BLaER1 (cell line): ENCODE results near the gene KLK6.

Experiments
- H3K27ac ChIP-seq: shearing (Covaris generic); formaldehyde crosslinking; 2 replicates; pipeline ENCODE4 v1.8.1; 2022
- H3K27me3 ChIP-seq: shearing (Covaris generic); formaldehyde crosslinking; 2 replicates; pipeline ENCODE4 v1.8.1; 2022
- H3K36me3 ChIP-seq: shearing (Covaris generic); formaldehyde crosslinking; 2 replicates; pipeline ENCODE4 v1.8.1; 2022
- H3K4me1 ChIP-seq: shearing (Covaris generic); formaldehyde crosslinking; 2 replicates; pipeline ENCODE4 v1.8.1; 2022
- H3K4me2 ChIP-seq: shearing (Covaris generic); formaldehyde crosslinking; 2 replicates; pipeline ENCODE4 v1.8.1; 2022
- H3K4me3 ChIP-seq: shearing (Covaris generic); formaldehyde crosslinking; 2 replicates; pipeline ENCODE4 v1.8.1; 2022
- H3K9ac ChIP-seq: shearing (Covaris generic); formaldehyde crosslinking; 2 replicates; pipeline ENCODE4 v1.8.1; 2022
- H3K9me3 ChIP-seq: shearing (Covaris generic); formaldehyde crosslinking; 2 replicates; pipeline ENCODE4 v1.8.1; 2022
- H4K20me1 ChIP-seq: shearing (Covaris generic); formaldehyde crosslinking; 2 replicates; pipeline ENCODE4 v1.8.1; 2022
- Cebpa-rat ChIP-seq: shearing (Covaris generic); IDR thresholded peaks from 2 replicates; pipeline ENCODE4 v1.8.1; 2022

KLK6 gene

DNA sequence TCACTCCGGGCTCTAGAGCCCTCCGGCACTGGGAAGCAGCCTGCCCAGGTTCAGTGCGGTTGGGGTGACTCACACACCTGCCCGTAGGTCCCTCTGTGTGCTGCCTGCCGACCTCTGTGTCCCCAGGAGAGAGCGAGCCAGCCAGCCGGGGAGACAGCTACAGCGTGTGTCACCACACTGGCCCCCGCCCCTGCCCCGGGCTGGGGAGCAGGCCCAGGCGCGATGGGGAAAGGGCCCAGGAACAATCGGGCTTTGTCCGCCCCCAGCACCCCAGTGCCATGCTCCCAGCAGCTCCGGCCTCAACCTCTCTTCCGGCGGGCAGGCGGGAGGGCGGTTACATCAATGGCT lies at the start of gene KLK6:
TSS of gene KLK6 (minus strand) at position 179 of the 348 bp plus-strand sequence. CDS start 1,487 bp downstream, outside the sequence.
- no peak within 1 kb of the TSS for H3K9ac ChIP-seq
- H3K27me3 ChIP-seq, result no peaks in the 10 kb centered on the region
- H3K9me3 ChIP-seq, result no peaks in the 10 kb centered on the region
- H3K36me3 ChIP-seq, result no peaks in the 10 kb centered on the region
- no peak for TF ChIP-seq Cebpa-rat
- no peak within 1 kb of the TSS for H3K27ac ChIP-seq
- H3K4me1 ChIP-seq, result peaks cover 17% of the 10 kb centered on the region; the same call in 1 of the 2 replicates
- no peak within 1 kb of the TSS for H3K4me3 ChIP-seq
- peak within 1 kb of the TSS; percentile 9; the same call in 1 of the 2 replicates for H3K4me2 ChIP-seq
- no peaks in the 10 kb centered on the region for H4K20me1 ChIP-seq

GRCh38 chr19:51018745-51019543 lies 49.6 kb upstream of the KLK6 start:
- H3K4me3 ChIP-seq, result peak overlapping the region; percentile 41
- peaks cover 16% of the 10 kb centered on the region; the same call in 1 of the 2 replicates for H3K4me1 ChIP-seq
- no peak overlapping the region for H3K9ac ChIP-seq
- no peak overlapping the region for H3K27ac ChIP-seq
- no peaks in the 10 kb centered on the region; the same call in 1 of the 2 replicates for H4K20me1 ChIP-seq
- peak overlapping the region; percentile 64 for H3K4me2 ChIP-seq
- H3K36me3 ChIP-seq, result no peaks in the 10 kb centered on the region
- no peak for TF ChIP-seq Cebpa-rat
- H3K9me3 ChIP-seq, result no peaks in the 10 kb centered on the region
- H3K27me3 ChIP-seq, result peaks cover 42% of the 10 kb centered on the region

DNA sequence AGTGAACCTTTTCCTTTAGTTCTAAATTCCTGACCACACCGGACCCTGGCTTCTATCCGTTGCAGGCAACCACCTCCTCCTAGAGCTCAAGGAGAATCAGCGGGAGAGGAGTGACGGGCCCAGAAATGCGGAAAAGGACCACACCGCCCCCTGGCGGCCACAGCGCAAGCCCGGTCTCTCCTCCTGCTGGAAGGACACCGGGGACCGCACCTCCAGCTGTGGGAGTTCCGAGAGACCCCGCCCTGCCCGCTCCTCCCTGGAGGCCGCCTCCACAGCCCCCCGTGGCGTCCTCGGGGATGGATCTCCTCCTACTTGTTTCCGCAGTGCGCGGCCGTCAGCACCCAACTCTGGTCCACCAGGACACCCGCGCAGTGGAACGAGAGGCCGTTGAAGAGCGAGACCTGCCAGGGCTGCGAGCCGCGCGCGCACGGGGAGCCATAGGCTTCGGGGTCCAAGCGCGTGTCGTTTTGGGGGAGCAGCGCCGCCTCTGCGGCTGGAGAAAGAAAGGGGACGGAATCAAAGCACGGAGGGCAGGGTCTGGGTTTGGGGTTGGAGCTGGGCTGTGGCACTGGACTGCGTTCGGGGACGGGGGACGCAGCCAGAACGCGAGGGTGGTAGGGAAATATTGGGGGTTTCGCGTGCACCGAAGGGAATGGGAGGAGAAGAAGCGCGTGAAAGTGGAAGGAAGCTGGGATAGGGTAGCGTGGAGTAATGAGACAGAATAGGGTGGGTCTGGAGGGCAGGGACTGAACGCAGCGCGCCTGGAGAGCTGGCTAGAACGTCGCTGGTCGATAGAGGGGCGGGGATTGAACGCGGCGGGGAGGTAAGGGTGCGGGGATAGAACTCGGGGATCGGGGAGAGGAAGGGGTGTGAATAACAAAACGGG lies 47.6 kb upstream of the KLK6 start:
- Histone ChIP-seq H3K27me3 (peaks cover 42% of the 10 kb centered on the region), H3K4me1 (peaks cover 33% of the 10 kb centered on the region), H3K36me3 (no peaks in the 10 kb centered on the region), H3K4me2 (no peak overlapping the region), H3K9me3 (no peaks in the 10 kb centered on the region), H3K9ac (no peak overlapping the region), H4K20me1 (no peaks in the 10 kb centered on the region; the same call in 1 of the 2 replicates), H3K27ac (no peak overlapping the region), H3K4me3 (no peak overlapping the region)
- no peak for TF ChIP-seq Cebpa-rat

GRCh38 chr19:51015691-51016267 lies 46.4 kb upstream of the KLK6 start:
- Histone ChIP-seq H3K27me3 (peaks cover 42% of the 10 kb centered on the region), H3K4me3 (no peak overlapping the region), H3K4me2 (no peak overlapping the region)

GRCh38 chr19:51014242-51014641 lies 44.9 kb upstream of the KLK6 start:
- H3K4me3 ChIP-seq, result no peak overlapping the region
- no peak overlapping the region for H3K9ac ChIP-seq
- H3K36me3 ChIP-seq, result no peaks in the 10 kb centered on the region
- no peak overlapping the region for H3K27ac ChIP-seq
- no peaks in the 10 kb centered on the region; the same call in 1 of the 2 replicates for H4K20me1 ChIP-seq
- H3K27me3 ChIP-seq, result peaks cover 27% of the 10 kb centered on the region
- H3K9me3 ChIP-seq, result no peaks in the 10 kb centered on the region
- H3K4me1 ChIP-seq, result peaks cover 30% of the 10 kb centered on the region
- H3K4me2 ChIP-seq, result no peak overlapping the region
- no peak for TF ChIP-seq Cebpa-rat

More at GRCh38 chr19:51015691-51016267, 46.4 kb upstream of the KLK6 start:
- no peaks in the 10 kb centered on the region; the same call in 1 of the 2 replicates for H4K20me1 ChIP-seq
- no peaks in the 10 kb centered on the region for H3K9me3 ChIP-seq
- H3K27ac ChIP-seq, result no peak overlapping the region
- H3K4me1 ChIP-seq, result peaks cover 33% of the 10 kb centered on the region
- no peak overlapping the region for H3K9ac ChIP-seq
- H3K36me3 ChIP-seq, result no peaks in the 10 kb centered on the region
- TF ChIP-seq Cebpa-rat, result no peak

DNA sequence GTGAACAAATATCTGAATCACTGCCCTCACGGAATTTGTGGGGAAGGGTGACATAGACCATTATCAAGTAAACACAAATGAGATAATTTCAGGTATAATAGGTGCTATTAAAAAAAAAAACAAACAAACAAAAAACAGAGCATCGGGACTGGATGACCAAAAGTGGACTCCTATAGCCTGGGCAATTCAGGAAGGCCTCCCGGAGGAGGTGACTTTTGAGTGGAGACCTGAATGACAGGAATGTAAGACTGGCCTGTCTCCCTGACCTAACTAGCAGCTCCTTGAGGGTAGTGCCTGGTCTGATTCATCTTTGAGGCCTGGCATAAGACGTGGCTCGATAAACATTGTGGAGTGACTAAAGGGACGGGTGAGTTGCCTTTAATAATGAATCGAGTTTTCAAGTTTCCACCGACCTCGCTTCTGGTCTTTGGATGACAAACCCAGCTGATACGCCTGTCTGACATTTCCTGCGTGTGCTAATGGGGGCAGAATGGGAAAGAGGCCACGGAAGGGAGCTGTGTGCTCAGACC lies 43.3 kb upstream of the KLK6 start:
- H3K9me3 ChIP-seq, result no peaks in the 10 kb centered on the region
- no peak overlapping the region for H3K4me3 ChIP-seq
- no peak overlapping the region for H3K9ac ChIP-seq
- H3K27ac ChIP-seq, result no peak overlapping the region
- peak overlapping the region; percentile 42 for H3K4me2 ChIP-seq
- H3K4me1 ChIP-seq, result peaks cover 19% of the 10 kb centered on the region
- no peak for TF ChIP-seq Cebpa-rat
- H3K36me3 ChIP-seq, result no peaks in the 10 kb centered on the region
- no peaks in the 10 kb centered on the region; the same call in 1 of the 2 replicates for H4K20me1 ChIP-seq
- H3K27me3 ChIP-seq, result peaks cover 12% of the 10 kb centered on the region

- Histone ChIP-seq H4K20me1 (no peaks in the 10 kb centered on the region), H3K9me3 (no peaks in the 10 kb centered on the region), H3K27me3 (no peaks in the 10 kb centered on the region), H3K4me1 (peaks cover 17% of the 10 kb centered on the region), H3K4me3 (no peak overlapping the region), H3K9ac (no peak overlapping the region), H3K36me3 (no peaks in the 10 kb centered on the region), H3K4me2 (no peak overlapping the region), H3K27ac (no peak overlapping the region)
- no peak for TF ChIP-seq Cebpa-rat
Measured at GRCh38 chr19:51010066-51010795, 40.8 kb upstream of the KLK6 start.

- Histone ChIP-seq H3K27ac (no peak overlapping the region), H3K36me3 (no peaks in the 10 kb centered on the region), H3K9ac (no peak overlapping the region), H3K27me3 (no peaks in the 10 kb centered on the region), H3K4me2 (no peak overlapping the region), H3K4me3 (no peak overlapping the region), H4K20me1 (no peaks in the 10 kb centered on the region), H3K9me3 (no peaks in the 10 kb centered on the region), H3K4me1 (peaks cover 17% of the 10 kb centered on the region)
- TF ChIP-seq Cebpa-rat, result no peak
Measured at GRCh38 chr19:51009061-51009891, 39.9 kb upstream of the KLK6 start.
